LNCaP clone FGC (cell line): Measurements from ENCODE around the gene GIPR.

Source experiments
- DNase-seq: peaks from one replicate; pipeline ENCODE4 v3.0.0-alpha.2; 2011; ENCODE audit warnings: low read depth
- H3K4me3 ChIP-seq: 2 replicates; pipeline ENCODE4 v1.5.1; 2011; ENCODE audit warnings: mild to moderate bottlenecking, low read depth, low read length, control low read depth
- TF ChIP-seq, protein P1 (sequence below): IDR thresholded peaks from 2 replicates; pipeline ENCODE4 v1.5.1; 2012; ENCODE audit warnings: mild to moderate bottlenecking; ENCODE audit not compliant: control insufficient read depth, insufficient read depth; ENCODE audit errors: extremely low read depth

The GIPR gene

DNA sequence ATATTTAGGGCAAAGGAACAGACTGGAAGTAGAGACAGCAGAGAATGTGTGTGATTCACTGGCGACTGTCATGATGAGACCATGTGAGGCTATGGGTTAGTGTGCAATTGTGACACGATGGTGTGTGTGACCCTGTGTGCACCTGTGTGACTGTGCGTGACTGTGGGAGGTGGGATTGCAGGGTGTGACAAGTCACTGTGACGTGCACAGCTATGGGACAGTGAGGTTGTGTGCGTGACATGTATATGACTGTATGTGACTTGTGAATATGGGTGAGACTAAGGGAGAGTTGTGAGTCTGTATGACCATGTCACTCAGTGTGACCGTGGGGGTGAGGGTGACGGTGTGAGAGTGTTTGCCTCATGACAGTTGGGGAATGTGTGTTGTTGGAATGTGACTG lies 3.4 kb upstream of the GIPR start:
- H3K4me3 ChIP-seq = no peak overlapping the region
- TF ChIP-seq, protein P1, sequence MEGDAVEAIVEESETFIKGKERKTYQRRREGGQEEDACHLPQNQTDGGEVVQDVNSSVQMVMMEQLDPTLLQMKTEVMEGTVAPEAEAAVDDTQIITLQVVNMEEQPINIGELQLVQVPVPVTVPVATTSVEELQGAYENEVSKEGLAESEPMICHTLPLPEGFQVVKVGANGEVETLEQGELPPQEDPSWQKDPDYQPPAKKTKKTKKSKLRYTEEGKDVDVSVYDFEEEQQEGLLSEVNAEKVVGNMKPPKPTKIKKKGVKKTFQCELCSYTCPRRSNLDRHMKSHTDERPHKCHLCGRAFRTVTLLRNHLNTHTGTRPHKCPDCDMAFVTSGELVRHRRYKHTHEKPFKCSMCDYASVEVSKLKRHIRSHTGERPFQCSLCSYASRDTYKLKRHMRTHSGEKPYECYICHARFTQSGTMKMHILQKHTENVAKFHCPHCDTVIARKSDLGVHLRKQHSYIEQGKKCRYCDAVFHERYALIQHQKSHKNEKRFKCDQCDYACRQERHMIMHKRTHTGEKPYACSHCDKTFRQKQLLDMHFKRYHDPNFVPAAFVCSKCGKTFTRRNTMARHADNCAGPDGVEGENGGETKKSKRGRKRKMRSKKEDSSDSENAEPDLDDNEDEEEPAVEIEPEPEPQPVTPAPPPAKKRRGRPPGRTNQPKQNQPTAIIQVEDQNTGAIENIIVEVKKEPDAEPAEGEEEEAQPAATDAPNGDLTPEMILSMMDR = no peak
- DNase-seq = no peak

DNA sequence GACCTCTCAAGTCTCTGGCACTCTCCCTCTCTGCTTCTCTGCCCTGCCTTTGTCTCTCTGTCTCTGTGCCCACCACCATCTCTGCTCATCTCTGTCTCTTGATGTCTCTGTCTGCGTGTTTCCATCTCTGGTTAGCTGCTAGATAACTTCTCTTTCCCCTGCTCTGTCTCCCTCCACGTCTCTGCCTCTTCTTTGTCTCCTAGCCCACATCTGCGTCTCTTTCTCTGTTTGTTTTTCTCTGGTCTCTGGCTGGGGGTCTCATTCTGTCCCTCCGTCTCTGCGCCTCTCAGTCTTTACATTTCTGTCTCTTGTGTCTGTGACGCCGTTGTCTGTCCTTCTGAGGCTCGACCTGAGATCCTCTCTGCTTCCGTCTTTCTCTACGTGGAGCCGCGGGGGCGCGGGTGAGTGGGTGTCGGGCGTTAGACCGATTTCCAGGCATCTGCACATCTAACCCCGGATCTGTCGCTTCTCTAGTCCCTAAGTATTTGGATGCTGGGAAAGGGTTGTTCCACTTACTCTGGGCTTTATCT lies 386 bp downstream of the GIPR start:
- H3K4me3 ChIP-seq = peak overlapping the region; percentile 0; the same call in 1 of the 2 replicates
- DNase-seq = no peak
- TF ChIP-seq, protein P1 = no peak

DNA sequence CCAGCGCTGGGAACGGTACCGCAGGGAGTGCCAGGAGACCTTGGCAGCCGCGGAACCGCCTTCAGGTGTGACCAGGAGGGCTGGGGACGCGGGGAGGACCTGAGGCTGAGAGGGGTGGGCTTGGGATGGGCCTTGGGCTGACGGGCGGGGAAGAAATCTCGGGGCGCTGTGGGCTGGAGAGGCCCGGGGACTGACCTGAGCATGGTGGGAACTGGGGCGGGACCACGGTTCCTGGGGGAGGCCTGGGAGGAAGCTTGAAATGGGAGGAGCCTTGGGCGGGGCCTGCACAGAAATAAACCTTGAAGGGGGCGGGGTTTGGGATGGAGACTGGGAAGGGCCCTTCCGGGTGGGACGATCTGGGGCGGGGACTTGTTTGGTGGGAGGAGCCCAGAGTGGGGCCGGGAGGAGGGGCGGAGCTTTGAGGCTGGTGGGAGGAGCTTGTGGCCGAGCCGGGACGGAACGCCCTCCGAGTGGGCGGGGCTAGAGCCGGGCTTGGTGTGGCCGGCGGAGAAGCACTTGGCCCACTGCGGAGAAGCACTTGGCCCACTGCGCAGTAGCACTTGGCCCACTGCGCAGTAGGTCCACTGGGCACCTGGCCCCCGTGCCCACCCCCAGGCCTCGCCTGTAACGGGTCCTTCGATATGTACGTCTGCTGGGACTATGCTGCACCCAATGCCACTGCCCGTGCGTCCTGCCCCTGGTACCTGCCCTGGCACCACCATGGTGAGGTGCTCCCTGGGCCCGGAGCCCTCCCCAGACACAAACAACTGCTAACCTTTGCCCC lies 2.8 kb downstream of the GIPR start:
- H3K4me3 ChIP-seq = no peak overlapping the region
- no peak for DNase-seq
- TF ChIP-seq, protein P1 = no peak

DNA sequence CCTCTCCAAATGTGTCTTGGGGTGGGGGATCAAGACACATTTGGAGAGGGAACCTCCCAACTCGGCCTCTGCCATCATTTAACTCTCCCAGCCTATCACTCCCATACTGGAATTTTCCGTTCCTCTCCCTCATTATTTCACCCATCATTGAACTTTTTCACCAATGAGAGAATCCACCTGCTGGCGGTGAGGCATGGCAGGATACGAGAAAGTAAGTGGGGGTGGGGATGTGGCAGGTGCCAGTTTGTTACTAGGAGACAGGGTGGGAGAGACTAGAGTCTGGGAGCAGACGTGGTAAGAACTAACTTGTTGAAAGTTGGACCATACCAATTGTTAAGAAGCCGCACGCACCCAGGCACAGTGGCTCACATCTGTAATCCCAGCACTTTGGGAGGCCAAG lies 6.9 kb downstream of the GIPR start:
- no peak overlapping the region for H3K4me3 ChIP-seq
- no peak for DNase-seq
- TF ChIP-seq, protein P1 = no peak

DNA sequence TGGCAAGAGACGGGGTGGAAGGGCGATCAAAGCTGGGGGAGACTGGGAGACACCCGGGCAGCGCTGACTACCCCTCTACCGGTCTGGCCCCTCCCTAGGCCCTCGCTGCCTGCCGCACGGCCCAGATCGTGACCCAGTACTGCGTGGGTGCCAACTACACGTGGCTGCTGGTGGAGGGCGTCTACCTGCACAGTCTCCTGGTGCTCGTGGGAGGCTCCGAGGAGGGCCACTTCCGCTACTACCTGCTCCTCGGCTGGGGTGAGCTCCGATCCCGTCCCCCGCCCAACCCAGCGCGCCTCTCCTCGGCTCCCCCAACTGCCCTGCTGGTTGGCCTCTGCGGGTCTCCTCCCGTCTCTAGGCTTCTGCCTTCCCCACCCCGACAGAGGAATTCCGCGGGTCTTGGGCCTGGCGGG lies 8.8 kb downstream of the GIPR start:
- no peak for DNase-seq
- TF ChIP-seq, protein P1 = no peak
- no peak overlapping the region for H3K4me3 ChIP-seq

DNA sequence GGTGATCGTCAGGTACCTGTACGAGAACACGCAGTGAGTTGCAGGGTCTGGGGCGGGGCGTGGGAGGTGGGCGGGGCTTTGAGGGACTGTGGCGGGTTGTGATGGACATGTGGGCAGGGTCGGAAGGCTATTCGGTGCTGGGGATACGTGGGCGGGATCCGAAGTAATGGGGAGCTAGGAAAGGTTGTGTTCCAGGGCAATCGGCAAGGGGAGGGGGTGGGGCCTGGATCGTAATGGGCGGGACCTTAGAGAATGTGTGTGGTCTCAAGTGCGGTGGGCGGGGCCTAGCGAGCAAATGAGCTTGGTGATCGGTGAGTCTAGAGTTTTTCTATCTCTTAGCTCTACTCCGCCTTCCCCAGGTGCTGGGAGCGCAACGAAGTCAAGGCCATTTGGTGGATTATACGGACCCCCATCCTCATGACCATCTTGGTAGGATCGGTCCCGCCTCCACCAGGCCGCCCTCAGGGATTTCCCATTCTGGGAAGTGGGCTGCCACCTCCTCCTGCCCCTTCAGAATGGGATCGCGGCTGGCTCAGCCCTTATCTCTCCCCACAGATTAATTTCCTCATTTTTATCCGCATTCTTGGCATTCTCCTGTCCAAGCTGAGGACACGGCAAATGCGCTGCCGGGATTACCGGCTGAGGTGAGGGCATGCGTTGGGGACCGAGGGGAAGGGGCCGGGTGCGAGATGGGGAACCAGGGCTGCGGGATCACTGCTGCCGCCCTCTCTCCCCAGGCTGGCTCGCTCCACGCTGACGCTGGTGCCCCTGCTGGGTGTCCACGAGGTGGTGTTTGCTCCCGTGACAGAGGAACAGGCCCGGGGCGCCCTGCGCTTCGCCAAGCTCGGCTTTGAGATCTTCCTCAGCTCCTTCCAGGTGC lies 9.6 kb downstream of the GIPR start:
- H3K4me3 ChIP-seq = no peak overlapping the region
- TF ChIP-seq, protein P1 = peak; percentile 33; the same call in 1 of the 2 replicates
- DNase-seq = no peak
